ENCODE data around the gene ZNF83.
"Not testable (repeated sequence)": the region's sequence is repeated elsewhere in the genome, so short reads cannot be mapped to it uniquely, and the experiment has no call there.

- TF ChIP-seq CTCF (conservative IDR thresholded peaks at IDR 0.05); ZFX (IDR thresholded peaks at IDR 0.05): not testable (repeated sequence)
These were observed 44.7 kb downstream of the ZNF83 start for GRCh38 chr19:52593441-52593840.

Data from C4-2B (cell line).